PC-9 (cell line): ENCODE results near the gene SCN8A.

Experiments used
- EZH2 ChIP-seq: fragments of 200-600 bp; sonication (generic); IDR thresholded peaks from 2 replicates; pipeline ENCODE4 v1.8.0; 2017; ENCODE audit warnings: antibody characterized with exemption, low read depth
- TF ChIP-seq, protein P1 (sequence below): fragments of 200-600 bp; sonication (generic); conservative IDR thresholded peaks from 2 replicates; pipeline ENCODE4 v1.6.1; 2017; ENCODE audit warnings: mixed run types, antibody characterized with exemption, mild to moderate bottlenecking, moderate library complexity

DNA sequence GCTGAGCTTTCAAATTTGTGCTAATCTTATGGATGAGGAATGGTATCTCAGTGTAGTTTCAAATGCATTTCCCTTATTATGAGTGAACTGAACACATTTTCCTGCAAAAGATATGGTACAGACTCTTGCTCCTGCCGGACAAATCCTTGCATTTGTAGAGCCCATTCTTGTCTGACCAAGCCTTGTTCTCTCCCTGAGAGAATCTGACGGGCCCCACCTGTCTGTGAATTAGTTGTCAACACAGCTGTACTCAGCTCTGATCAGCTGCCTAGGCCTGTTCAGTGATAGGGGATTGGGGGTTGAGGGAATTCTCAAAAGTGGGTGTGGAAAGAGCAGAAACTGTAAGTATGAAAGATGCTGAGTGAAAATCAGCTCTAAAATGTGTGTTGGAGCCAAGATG, 42.8 kb upstream of the SCN8A start:
- TF ChIP-seq, protein P1, sequence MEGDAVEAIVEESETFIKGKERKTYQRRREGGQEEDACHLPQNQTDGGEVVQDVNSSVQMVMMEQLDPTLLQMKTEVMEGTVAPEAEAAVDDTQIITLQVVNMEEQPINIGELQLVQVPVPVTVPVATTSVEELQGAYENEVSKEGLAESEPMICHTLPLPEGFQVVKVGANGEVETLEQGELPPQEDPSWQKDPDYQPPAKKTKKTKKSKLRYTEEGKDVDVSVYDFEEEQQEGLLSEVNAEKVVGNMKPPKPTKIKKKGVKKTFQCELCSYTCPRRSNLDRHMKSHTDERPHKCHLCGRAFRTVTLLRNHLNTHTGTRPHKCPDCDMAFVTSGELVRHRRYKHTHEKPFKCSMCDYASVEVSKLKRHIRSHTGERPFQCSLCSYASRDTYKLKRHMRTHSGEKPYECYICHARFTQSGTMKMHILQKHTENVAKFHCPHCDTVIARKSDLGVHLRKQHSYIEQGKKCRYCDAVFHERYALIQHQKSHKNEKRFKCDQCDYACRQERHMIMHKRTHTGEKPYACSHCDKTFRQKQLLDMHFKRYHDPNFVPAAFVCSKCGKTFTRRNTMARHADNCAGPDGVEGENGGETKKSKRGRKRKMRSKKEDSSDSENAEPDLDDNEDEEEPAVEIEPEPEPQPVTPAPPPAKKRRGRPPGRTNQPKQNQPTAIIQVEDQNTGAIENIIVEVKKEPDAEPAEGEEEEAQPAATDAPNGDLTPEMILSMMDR: no peak
- no peak for TF ChIP-seq EZH2
